Measurements from ENCODE around the gene CARS1. TPM values are rescaled to one million over a fixed set of nuclear protein-coding genes. Genes with fewer than 3 reads are reported as not detected.

CARS1 gene
- total RNA-seq, 2 experiments from 2014 or later = 81.4 to 97.6 TPM

DNA sequence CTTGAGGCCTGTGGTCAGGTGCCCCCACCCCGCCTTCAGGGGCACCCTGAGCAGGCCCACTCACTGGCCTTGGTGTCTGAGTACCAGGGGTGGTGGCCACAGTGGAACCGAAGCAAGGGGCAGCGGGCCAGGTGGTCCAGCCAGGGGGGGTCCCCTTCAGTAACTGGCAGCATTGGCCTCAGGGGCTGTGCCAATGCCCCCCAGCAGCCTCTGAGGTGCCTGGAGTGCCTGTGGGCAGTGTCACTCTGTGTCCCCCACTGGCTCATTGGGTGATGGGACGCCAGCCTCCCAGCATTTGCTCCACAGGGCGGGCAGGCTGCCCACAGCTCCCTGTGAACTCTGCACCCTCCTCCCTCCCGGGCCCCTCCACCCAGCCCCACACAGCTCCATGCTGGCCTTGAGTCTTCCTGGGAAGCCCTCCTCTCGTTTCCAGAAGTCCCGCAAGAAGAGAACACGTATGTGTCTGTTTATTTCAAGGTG is 29.5 kb upstream of the CARS1 start:
- no peaks in the 10 kb centered on the region for H3K9me3 Mint-ChIP-seq
- H3K27ac Mint-ChIP-seq = no peak overlapping the region
- ChIA-PET POLR2A (no interaction called here), CTCF (interaction anchor here (1.4 to 1.5 kb wide), 2 partner anchors 194 to 554 kb away, joined by 3 read pairs; no protein-coding TSS in a partner anchor)
- H3K27me3 Mint-ChIP-seq = no peaks in the 10 kb centered on the region
- H3K36me3 Mint-ChIP-seq (ENCODE audit: low read depth) = no peaks in the 10 kb centered on the region
- no peak for DNase-seq
- peaks cover 5% of the 10 kb centered on the region for H3K4me1 Mint-ChIP-seq
- H3K4me3 Mint-ChIP-seq = no peak overlapping the region

GRCh38 chr11:3086114-3086513 is 28.9 kb upstream of the CARS1 start:
- ChIA-PET CTCF (interaction anchor here (0.9 to 1.5 kb wide), 5 partner anchors 29 to 553 kb away, joined by 3 to 4 read pairs (median 3); partner anchors contain the start of gene CARS1), POLR2A (no interaction called here)
- DNase-seq = no peak

GRCh38 chr11:3085052-3085451 is 27.8 kb upstream of the CARS1 start:
- no peak for DNase-seq
- H3K27me3 Mint-ChIP-seq = peaks cover 8% of the 10 kb centered on the region
- H3K27ac Mint-ChIP-seq = no peak overlapping the region
- no peaks in the 10 kb centered on the region for H3K36me3 Mint-ChIP-seq (ENCODE audit: low read depth)
- no peaks in the 10 kb centered on the region for H3K9me3 Mint-ChIP-seq
- H3K4me3 Mint-ChIP-seq = no peak overlapping the region
- CTCF ChIA-PET = interaction anchor here (1.2 to 1.3 kb wide), 2 partner anchors 28 to 155 kb away, joined by 3 to 4 read pairs; partner anchors contain the start of gene CARS1
- H3K4me1 Mint-ChIP-seq = no peaks in the 10 kb centered on the region
- POLR2A ChIA-PET = no interaction called here

More at GRCh38 chr11:3086114-3086513, 28.9 kb upstream of the CARS1 start:
- H3K36me3 Mint-ChIP-seq (ENCODE audit: low read depth) = no peaks in the 10 kb centered on the region
- no peak overlapping the region for H3K4me3 Mint-ChIP-seq
- peaks cover 2% of the 10 kb centered on the region for H3K4me1 Mint-ChIP-seq
- no peaks in the 10 kb centered on the region for H3K9me3 Mint-ChIP-seq
- H3K27me3 Mint-ChIP-seq = no peaks in the 10 kb centered on the region
- H3K27ac Mint-ChIP-seq = no peak overlapping the region

DNA sequence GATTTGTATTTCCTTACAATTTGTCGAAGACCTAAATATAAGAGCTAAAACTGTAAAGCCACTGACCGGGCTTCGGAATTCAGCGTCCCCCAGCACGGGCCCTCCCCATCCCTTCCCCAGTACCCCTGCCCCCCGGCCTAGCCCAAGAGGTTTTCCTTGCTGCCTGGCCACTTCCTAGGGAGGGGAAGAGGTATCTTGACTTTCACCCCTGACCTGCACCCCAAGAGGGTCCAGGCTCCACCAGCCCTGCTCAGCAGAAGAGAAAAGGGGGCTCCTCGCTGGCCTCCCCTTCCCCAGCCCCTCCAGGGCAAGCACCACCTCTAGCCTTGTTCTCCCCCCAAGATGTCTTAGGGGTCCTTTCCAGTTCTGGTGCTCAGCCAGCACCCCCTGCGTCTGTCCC is 26.1 kb upstream of the CARS1 start:
- Mint-ChIP-seq H3K27ac (no peak overlapping the region), H3K9me3 (no peaks in the 10 kb centered on the region), H3K36me3 (ENCODE audit: low read depth) (no peaks in the 10 kb centered on the region), H3K4me3 (no peak overlapping the region), H3K4me1 (no peaks in the 10 kb centered on the region), H3K27me3 (peaks cover 11% of the 10 kb centered on the region)
- DNase-seq = no peak
- ChIA-PET CTCF (interaction anchor here (1.0 kb wide), 1 partner anchor 8 kb away, joined by 4 read pairs; no protein-coding TSS in a partner anchor), POLR2A (no interaction called here)

DNA sequence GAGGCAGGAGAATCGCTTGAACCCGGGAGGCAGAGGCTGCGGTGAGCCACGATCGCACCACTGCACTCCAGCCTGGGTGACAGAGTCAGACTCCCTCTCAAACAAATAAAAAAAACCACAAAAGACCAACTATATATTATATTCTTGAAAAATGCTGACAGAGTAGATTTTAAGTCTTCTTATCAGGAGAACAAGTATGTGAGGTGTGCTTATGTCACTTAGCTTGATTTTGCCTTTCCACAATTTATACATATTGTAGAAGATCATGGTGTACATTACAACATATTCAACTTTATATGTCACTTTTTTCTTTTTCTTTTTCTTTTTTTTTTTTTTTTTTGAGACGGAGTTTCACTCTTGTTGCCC is 24.1 kb upstream of the CARS1 start:
- no peak for DNase-seq
- Mint-ChIP-seq H3K4me3 (no peak overlapping the region), H3K27me3 (peaks cover 11% of the 10 kb centered on the region), H3K4me1 (no peaks in the 10 kb centered on the region), H3K27ac (no peak overlapping the region), H3K36me3 (ENCODE audit: low read depth) (no peaks in the 10 kb centered on the region), H3K9me3 (no peaks in the 10 kb centered on the region)
- ChIA-PET CTCF (interaction anchor here (0.7 kb wide), 3 partner anchors 9 to 537 kb away, joined by 3 to 4 read pairs (median 3); no protein-coding TSS in a partner anchor), POLR2A (no interaction called here)

- no peaks in the 10 kb centered on the region for H3K36me3 Mint-ChIP-seq (ENCODE audit: low read depth)
- H3K27me3 Mint-ChIP-seq = peaks cover 11% of the 10 kb centered on the region
- DNase-seq = no peak
- H3K4me1 Mint-ChIP-seq = no peaks in the 10 kb centered on the region
- H3K27ac Mint-ChIP-seq = no peak overlapping the region
- ChIA-PET POLR2A (no interaction called here), CTCF (interaction anchor here (0.7 kb wide), 2 partner anchors 8 to 537 kb away, joined by 3 read pairs; no protein-coding TSS in a partner anchor)
- no peak overlapping the region for H3K4me3 Mint-ChIP-seq
- H3K9me3 Mint-ChIP-seq = no peaks in the 10 kb centered on the region
Observed at GRCh38 chr11:3080733-3081385, 23.6 kb upstream of the CARS1 start.

DNA sequence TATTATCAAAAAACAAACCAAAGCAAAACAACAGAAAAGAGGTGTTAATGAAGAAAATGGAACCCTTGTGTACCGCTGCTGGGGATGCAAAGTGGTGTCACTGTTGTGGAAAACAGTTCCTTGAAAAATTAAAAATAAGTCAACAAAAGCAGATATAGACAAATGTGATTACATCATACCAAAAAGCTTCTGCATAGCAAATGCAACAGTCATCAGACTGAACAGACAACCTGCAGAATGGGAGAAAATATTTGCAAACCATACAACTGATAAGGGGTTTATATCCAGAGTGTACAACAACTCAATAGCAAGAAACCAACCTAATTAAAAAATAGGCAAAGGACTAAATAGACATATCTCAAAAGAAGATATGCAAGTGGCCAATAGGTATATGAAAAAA is 22.9 kb upstream of the CARS1 start:
- no peak for DNase-seq
- Mint-ChIP-seq H3K36me3 (ENCODE audit: low read depth) (no peaks in the 10 kb centered on the region), H3K27ac (no peak overlapping the region), H3K4me3 (no peak overlapping the region), H3K27me3 (peaks cover 11% of the 10 kb centered on the region), H3K9me3 (no peaks in the 10 kb centered on the region), H3K4me1 (no peaks in the 10 kb centered on the region)
- CTCF ChIA-PET = no interaction called here
- POLR2A ChIA-PET = no interaction called here

GRCh38 chr11:3077846-3078440 is 20.7 kb upstream of the CARS1 start:
- DNase-seq = no peak
- peaks cover 11% of the 10 kb centered on the region for H3K27me3 Mint-ChIP-seq
- no peak overlapping the region for H3K4me3 Mint-ChIP-seq
- no peak overlapping the region for H3K27ac Mint-ChIP-seq
- H3K9me3 Mint-ChIP-seq = no peaks in the 10 kb centered on the region
- H3K36me3 Mint-ChIP-seq (ENCODE audit: low read depth) = no peaks in the 10 kb centered on the region
- ChIA-PET CTCF (interaction anchor here (1.0 to 1.1 kb wide), 2 partner anchors 11 to 12 kb away, joined by 3 read pairs; no protein-coding TSS in a partner anchor), POLR2A (no interaction called here)
- H3K4me1 Mint-ChIP-seq = no peaks in the 10 kb centered on the region

GRCh38 chr11:3077189-3077836 is 20.1 kb upstream of the CARS1 start:
- no peak overlapping the region for H3K4me3 Mint-ChIP-seq
- no peak for DNase-seq
- H3K27me3 Mint-ChIP-seq = peaks cover 11% of the 10 kb centered on the region
- CTCF ChIA-PET = interaction anchor here (1.0 to 1.1 kb wide), 2 partner anchors 12 to 13 kb away, joined by 3 read pairs; no protein-coding TSS in a partner anchor
- no peak overlapping the region for H3K27ac Mint-ChIP-seq
- no peaks in the 10 kb centered on the region for H3K4me1 Mint-ChIP-seq
- POLR2A ChIA-PET = interaction anchor here (0.6 kb wide), 1 partner anchor 63 kb away, joined by 3 read pairs; no protein-coding TSS in a partner anchor
- H3K36me3 Mint-ChIP-seq (ENCODE audit: low read depth) = no peaks in the 10 kb centered on the region
- no peaks in the 10 kb centered on the region for H3K9me3 Mint-ChIP-seq

- H3K9me3 Mint-ChIP-seq = no peaks in the 10 kb centered on the region
- ChIA-PET CTCF (no interaction called here), POLR2A (no interaction called here)
- no peak overlapping the region for H3K4me3 Mint-ChIP-seq
- peaks cover 4% of the 10 kb centered on the region for H3K27me3 Mint-ChIP-seq
- no peak for DNase-seq
- no peak overlapping the region for H3K27ac Mint-ChIP-seq
- no peaks in the 10 kb centered on the region for H3K36me3 Mint-ChIP-seq (ENCODE audit: low read depth)
- no peaks in the 10 kb centered on the region for H3K4me1 Mint-ChIP-seq
Observed at GRCh38 chr11:3074912-3075589, 17.8 kb upstream of the CARS1 start.

DNA sequence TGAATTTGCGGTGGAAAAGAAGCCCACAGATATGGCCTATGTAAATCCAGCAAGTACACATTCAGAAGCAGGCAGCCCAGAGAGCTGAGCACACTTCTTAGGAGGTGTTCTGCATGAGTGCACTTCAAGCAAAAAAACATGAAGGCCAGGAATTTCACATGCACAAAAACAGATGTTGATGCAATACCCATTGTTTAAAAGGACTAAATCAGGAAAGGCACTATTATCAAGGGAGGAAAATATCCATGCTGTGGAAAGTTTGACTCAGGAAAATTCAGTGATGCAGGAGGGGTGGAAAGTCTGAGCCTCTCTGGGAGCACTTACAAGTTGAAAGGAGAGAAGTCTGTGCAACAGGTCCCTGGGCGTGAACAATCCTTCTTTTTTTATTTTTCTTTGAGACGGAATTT is 15.8 kb upstream of the CARS1 start:
- CTCF ChIA-PET = interaction anchor here (0.8 to 1.6 kb wide), 2 partner anchors 8 to 19 kb away, joined by 3 to 5 read pairs; no protein-coding TSS in a partner anchor

GRCh38 chr11:3069425-3069824 is 12.2 kb upstream of the CARS1 start:
- no peaks in the 10 kb centered on the region for H3K36me3 Mint-ChIP-seq (ENCODE audit: low read depth)
- ChIA-PET POLR2A (no interaction called here), CTCF (no interaction called here)
- DNase-seq = no peak
- no peak overlapping the region for H3K4me3 Mint-ChIP-seq
- H3K27ac Mint-ChIP-seq = no peak overlapping the region
- peaks cover 16% of the 10 kb centered on the region for H3K27me3 Mint-ChIP-seq
- peaks cover 8% of the 10 kb centered on the region for H3K9me3 Mint-ChIP-seq
- H3K4me1 Mint-ChIP-seq = no peaks in the 10 kb centered on the region

More for the DNA sequence above, 15.8 kb upstream of the CARS1 start:
- POLR2A ChIA-PET = no interaction called here
- Mint-ChIP-seq H3K9me3 (no peaks in the 10 kb centered on the region), H3K27ac (no peak overlapping the region), H3K4me1 (no peaks in the 10 kb centered on the region), H3K36me3 (ENCODE audit: low read depth) (no peaks in the 10 kb centered on the region), H3K27me3 (peaks cover 5% of the 10 kb centered on the region), H3K4me3 (no peak overlapping the region)
- no peak for DNase-seq

All from activated CD4-positive, alpha-beta T cell treated with anti-CD3 and anti-CD28 coated beads, Interleukin-2, amount 10 ng/mL, durations not matched to agents 7 days and 5 days (primary cell).